GM10266 (cell line): ENCODE measurements around the gene NOL12.

Experiments
- DNase-seq: peaks from one replicate; pipeline ENCODE4 v3.0.0; 2012; ENCODE audit errors: extremely low spot score
- CTCF ChIP-seq: IDR thresholded peaks from 2 replicates; pipeline ENCODE4 v1.5.1; 2012; ENCODE audit warnings: mild to moderate bottlenecking, low read depth; ENCODE audit not compliant: control insufficient read depth, insufficient read depth; ENCODE audit errors: missing control alignments

Gene NOL12

GRCh38 chr22:37705205-37705604 lies 19.1 kb downstream of the NOL12 start:
- TF ChIP-seq CTCF: no peak
- no peak for DNase-seq

GRCh38 chr22:37708580-37709444 lies 22.7 kb downstream of the NOL12 start:
- no peak for TF ChIP-seq CTCF
- no peak for DNase-seq

DNA sequence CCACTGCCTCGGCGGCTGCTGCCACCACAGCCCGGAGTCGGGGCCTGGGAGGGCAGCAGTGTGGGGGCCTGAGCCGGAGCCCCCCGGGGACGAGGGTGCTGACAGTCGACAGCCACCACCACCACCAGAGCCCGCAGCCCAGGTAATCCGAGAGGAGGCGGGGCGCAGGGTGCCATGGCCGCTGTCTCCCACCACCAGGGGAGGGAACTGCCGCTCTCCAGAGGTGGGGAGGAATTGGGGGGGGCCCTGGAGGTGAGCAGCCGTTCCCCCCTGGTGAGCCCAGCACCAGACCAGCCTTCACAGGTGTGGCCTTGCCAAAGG lies 23.3 kb downstream of the NOL12 start:
- no peak for TF ChIP-seq CTCF
- DNase-seq: no peak

GRCh38 chr22:37710675-37711074 lies 24.5 kb downstream of the NOL12 start:
- no peak for DNase-seq
- no peak for TF ChIP-seq CTCF

DNA sequence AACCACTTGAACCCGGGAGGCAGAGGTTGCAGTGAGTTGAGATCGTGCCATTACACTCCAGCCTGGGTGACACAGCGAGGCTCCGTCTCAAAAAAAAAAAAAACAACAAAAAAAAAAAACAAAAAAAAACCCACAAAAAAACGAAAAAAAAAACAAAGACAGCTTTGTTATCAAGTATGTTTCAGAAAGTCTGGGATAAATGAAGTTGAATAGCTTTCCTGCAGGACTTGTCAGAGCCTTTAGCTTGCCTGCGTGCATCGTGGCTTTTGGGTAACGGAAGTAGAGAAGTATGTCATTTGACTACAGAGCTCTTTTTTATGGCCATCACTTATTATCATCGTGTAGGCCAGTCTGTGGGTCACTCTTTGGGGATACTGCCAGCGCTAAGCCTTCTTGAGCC lies 25.3 kb downstream of the NOL12 start:
- TF ChIP-seq CTCF: no peak
- no peak for DNase-seq

DNA sequence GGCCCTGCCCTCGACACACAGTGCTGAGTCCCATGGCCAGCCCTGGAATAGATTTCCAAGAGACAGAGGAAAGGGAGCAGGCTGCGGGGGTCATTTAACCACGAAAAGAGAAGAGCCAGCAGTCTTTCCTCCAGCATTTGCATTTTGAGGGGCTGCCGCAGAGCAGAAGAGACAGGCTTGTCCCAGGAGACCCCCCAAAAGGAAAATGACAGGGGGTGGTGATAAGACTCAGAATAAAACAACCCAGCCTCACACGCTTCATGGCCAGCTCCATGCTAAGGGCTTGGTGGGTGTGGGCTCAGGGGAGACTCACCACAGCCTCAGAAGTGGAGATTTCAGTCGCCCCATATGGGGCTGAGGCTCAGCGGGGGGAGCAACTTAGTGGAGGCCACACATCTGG lies 27.6 kb downstream of the NOL12 start:
- no peak for TF ChIP-seq CTCF
- DNase-seq: no peak

DNA sequence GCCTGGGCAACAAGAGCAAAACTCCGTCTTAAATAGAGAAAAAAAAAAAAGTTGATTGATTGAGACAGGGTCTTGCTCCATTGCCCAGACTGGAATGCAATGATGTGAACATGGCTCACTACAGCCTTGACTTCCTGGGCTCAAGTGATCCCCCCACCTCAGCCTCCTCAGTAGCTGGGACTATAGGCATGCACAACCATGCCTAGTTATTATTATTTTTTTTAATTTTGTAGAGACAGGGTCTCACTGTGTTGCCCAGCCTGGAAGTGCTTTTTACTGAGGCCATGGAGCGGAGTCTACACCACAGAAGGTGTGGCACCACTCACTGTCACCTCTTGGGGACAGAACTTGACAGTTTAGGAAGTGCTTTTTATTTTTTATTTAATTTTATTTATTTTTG lies 28.5 kb downstream of the NOL12 start:
- no peak for TF ChIP-seq CTCF
- no peak for DNase-seq
